SK-MEL-5 (cell line): Measurements from ENCODE around the gene PAK4. TPM values are rescaled to one million over a fixed set of nuclear protein-coding genes. Genes with fewer than 3 reads are reported as not detected.

ENCODE experiments used
- DNase-seq: peaks from one replicate; pipeline ENCODE4 v3.0.0-alpha.2; 2016; ENCODE audit warnings: low read depth, low spot score
- in situ Hi-C: cut with HindIII; loops from 2 replicates; pipeline ENCODE4 v1.10.0; 2016; ENCODE audit warnings: low sequenced_read_pairs, high pct_unique_total_duplicates, low pct_unique_long_range_greater_than_20kb
- total RNA-seq: library from RNA; depleted of rRNA; stranded (reverse); fragments of >200 nt; shearing (Covaris generic); gene quantifications from 2 replicates; pipeline ENCODE4 v1.2.3, GENCODE V29; 2014

The PAK4 gene
- total RNA-seq, 1 experiment from 2014 or later = 3.7 TPM

DNA sequence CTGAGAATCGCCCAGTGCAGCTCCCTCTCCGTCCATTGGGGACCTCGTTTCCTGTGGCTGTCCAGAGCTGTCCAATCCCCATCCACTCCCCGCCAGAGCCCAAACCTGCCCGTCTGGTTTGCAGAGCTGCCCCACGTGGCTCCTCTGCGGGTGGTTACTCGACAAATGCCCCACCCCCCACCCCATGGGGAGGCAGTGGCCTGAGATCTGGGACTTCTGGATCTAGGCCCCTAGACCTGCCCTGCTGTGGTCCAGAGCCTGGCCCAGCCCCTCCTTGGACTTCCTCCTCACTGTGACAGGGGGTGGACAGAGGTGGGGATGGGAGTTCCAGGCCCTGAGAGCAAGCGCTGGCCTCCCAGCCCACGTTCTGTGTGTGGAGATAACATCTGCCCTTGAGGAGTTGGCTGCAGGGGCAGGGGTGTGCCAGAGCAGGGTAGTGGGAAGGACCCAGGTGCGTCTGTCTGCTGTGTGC, 29.1 kb downstream of the PAK4 start:
- no peak for DNase-seq
- in situ Hi-C loops = no loop called here

DNA sequence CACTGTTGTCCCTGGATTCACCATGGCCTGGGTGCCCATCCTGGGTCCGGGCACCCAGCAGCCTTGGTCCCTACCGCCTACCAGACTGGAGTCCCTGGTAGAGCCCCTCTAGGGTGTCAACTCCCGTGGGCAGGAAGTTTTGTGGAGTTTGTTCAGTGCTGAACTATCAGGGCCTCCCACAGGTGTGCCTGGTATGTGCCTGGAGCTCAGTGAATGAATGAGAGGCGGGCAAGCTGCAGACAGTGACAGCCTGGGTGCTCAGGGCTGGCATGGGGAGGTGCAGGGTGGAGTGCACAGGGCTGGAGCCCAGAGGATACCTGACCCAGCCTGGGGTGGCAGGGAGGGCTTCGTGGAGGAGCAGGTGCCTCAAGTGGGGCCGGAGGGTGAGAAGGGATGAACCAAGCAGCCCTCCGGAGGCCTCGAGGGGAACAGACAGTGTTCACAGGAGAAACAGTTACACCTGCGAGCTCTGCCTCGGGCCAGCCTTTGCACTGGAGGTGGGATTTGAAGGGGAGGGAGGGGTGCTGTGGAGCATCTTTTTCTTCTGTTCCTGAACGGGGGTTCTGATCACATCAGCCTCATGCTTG, 29.6 kb downstream of the PAK4 start:
- in situ Hi-C loops = no loop called here
- DNase-seq = no peak

DNA sequence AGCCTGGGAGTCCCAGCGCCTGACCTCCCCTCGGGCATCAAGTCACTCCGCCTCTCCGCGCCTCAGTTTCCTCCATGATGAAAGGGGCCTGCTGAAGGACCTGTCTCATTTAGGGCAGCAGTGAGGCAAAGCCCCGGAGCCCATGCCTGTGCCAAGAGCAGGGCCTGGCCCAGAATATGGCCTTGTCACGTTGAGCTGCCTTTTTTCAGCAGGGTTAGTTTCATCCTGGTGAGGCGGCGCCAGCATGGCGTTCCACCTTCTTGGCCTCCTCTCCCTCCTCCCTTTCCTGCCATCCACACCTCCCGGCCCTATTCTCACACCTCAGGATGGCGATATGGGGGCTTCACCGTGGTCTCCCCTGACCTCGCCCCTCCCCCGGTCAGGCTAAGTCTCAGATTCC, 30.2 kb downstream of the PAK4 start:
- DNase-seq = no peak
- in situ Hi-C loops = no loop called here

DNA sequence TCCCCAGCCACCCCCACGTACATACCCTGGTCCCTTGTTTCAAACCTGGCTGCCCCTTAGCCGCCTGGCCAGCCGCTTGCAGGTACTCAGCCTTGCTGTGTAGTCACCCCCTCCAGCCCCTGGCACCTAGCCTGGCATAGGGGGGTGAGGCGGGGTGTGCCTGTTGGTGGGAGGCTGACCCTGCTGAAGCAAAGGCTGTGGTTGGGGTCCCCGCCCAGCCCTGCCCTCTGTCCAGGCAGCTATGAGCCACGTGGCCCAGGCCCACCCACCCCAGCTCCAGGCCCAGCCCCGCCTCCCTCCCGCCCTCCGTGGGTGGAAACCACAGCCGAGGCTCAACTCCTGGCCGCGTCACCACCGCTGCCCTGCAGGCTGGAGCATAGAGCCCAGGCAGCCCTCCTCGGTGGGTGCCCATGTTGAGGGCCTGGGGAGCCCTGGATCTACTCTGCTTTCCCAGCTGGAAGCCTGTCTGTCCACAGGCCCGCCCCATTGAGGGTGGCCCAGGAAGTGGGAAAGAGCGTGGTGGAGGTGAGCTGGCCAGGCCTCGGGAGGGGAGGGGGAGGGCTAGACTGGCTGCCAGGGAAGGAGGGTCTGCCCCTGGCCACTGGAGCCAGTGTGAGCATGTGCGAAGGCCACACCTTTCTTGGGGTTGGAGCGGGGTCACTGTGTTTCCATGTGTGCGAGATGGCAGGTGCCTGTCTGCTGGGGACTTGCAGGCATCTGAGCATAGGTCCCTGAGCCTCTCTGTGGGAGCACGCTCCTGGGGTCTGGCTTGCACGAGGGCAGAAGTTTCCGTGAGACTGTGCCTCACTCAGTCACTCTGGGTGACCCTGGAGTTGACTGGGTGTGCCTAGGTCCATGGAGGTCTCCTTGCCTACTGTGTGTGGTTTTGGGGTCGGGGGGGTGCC, 31.0 kb downstream of the PAK4 start:
- no peak for DNase-seq
- in situ Hi-C loops = no loop called here

GRCh38 chr19:39157275-39157996, 31.9 kb downstream of the PAK4 start:
- in situ Hi-C loops = no loop called here

DNA sequence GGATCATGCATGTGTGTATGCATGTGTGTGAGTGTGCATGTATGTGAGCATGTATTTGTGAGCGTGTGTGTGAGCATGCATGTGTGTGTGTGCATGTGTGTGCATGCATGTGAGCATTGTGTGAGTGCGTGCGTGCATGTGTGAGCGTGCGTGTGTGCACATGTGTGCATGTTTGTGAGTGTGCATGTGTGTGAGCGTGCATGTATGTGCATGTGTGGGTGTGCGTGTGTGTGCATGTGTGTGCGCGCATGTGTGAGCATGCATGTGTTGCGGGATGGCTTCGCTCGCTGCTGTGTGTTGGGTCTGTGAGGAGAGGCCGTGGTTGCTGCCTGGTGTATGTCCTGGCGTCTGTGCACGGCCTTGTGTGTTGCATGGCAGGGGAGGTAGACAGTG, 32.4 kb downstream of the PAK4 start:
- no peak for DNase-seq
- in situ Hi-C loops = no loop called here

More at GRCh38 chr19:39157275-39157996, 31.9 kb downstream of the PAK4 start:
- peak; percentile 15 for DNase-seq

GRCh38 chr19:39158646-39159260, 33.2 kb downstream of the PAK4 start:
- in situ Hi-C loops = no loop called here

DNA sequence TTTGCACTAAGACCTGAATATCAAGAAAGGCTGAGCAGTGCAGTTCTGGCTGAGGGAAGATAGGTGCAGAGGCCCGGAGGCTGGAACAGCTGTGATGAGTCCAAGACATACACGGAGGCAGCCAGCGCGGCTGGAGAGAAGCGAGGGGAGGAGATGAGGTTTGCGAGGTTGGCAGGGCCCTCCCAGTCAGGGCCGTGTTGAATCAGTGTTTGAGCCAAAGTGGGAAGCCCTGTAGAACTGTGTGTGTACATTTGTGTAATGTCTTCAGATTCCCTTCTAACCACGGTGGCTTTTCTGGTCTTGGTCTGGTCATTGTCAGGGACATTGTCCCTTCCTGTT, 34.9 kb downstream of the PAK4 start:
- DNase-seq = no peak
- in situ Hi-C loops = no loop called here

More at GRCh38 chr19:39158646-39159260, 33.2 kb downstream of the PAK4 start:
- DNase-seq = no peak

DNA sequence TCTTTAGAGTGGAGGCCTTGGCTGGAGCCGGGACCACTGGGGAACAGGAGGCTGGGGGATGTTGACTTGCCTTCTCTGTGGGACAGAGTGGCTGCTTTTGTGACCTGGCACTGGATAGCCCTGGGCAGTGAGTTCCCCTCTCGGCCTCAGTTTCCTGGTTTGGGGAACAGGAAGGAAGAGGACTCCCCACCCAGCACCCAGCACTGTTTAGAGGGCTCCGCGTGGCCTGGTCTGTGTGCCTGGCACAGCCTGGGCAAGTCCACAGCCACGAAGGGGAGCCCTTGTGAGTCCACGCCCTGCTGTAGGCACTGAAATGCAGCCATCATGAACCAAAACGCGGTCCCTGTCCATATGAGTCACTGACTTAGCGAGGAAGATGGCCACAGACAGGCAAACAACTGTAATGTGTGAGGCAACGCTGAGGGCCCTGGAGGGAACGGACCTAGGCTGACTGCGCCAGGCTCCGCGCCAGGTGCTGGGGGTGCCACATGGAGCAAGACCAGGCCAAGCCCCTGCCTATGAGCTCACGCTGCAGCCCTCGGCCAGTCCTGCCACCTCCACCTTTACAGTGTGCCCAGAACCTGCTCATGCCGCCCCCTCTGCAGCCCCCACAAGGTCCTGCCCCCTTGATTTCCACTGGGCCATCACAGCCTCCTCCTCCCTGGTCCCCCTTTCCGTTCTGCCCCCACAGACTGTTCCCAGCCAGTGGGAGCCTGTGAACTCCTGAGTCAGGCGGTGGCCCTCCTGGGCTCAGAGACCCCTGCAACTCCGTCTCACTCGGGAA, 35.5 kb downstream of the PAK4 start:
- in situ Hi-C loops = no loop called here
- no peak for DNase-seq

DNA sequence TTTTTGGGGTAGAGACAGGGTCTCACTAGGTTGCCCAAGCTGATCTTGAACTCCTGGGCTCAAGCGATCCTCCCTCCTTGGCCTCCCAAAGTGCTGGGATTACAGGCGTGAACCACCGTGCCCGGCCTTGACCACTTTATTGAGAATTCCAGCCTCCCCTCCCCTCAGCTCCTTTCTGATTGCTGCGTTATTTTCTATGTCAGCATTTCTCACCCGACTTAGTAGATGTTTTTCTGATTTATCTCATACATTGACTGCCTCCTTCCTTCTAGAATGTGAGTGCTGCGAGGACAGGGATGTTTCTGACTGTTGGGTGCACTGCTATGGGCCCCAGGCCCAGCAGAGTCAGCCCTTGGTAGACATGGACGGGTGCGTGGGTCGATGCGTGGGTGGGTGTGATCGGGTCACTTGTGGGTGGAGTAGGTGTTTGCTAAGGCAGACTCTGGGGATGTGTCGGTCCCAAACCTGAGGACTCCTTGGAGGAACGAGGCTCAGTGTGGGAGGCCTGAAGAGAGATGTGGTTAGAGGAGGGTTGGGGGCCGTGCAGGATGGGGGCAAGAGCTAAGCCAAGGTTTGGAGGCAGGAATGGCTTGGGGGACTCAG, 37.0 kb downstream of the PAK4 start:
- in situ Hi-C loops = no loop called here
- DNase-seq = no peak

GRCh38 chr19:39163621-39164020, 38.0 kb downstream of the PAK4 start:
- in situ Hi-C loops = no loop called here
- DNase-seq = no peak

DNA sequence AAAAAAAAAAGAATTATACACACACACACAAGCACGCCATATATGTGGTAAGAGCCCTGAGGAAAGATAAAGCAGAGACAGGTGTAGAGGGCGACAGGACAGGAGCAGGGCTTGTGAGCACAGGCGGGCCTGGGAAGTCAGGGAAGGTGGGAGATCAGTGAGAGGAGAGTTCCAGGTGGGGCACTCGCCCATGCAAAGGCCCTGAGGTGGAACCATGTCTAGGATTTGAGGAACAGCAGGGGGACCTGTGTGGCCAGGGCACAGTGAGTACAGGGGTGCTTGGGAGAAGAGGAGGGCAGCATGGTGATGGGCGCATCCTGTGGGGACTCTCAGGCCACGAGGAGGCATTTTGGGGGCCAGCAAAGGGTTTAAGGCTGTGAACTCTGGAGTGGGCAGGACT, 38.7 kb downstream of the PAK4 start:
- in situ Hi-C loops = no loop called here

GRCh38 chr19:39165857-39166256, 40.3 kb downstream of the PAK4 start:
- in situ Hi-C loops = no loop called here
- no peak for DNase-seq

More for the DNA sequence above, 38.7 kb downstream of the PAK4 start:
- no peak for DNase-seq

GRCh38 chr19:39166571-39167391, 41.2 kb downstream of the PAK4 start:
- no peak for DNase-seq
- in situ Hi-C loops = no loop called here

DNA sequence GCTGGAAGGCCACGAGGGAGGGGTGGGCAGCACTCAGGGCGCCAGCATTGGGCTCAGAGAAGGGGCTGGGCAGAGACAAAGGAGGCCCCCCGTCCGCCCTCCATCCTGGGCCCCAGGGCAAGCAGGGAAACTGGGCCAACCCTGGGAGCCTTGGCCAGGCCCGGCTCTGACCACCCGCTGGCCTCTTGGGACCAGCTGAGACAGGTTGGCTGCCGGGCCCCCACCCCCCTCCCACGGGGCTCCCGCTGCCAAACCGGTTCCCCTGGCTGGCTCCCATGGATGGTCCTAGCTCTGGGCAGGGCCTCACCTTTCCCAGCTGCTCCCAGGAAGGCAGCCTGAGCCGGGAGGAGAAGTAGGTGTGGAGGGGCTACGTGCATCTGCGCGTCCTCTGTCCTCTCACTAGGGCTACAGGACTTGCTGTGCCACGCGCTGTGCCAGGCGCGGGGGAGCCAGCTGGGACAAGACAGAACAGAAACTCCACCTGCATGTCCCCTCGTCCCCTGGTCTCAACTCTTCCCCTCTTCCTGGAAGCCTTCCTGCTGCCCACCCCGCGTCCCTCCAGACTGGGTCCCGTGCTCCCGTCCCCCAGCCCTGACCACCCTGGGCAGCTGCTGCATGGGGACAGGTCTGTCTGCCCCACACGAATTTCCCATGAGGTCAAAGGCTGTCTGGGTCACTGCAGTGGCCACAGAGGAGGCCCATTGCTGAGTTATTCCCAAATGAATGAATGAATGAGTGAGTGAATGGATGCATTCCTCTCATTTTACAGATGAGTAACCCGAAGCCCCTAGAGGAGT, 42.1 kb downstream of the PAK4 start:
- in situ Hi-C loops = no loop called here
- DNase-seq = no peak
